Mesangial cell (primary cell): ENCODE results near the gene CPZ. TPM values are rescaled to one million over a fixed set of nuclear protein-coding genes. Genes with fewer than 3 reads are reported as not detected.

Source experiments
- total RNA-seq: library from RNA; depleted of rRNA; stranded (reverse); fragments of >200 nt; gene quantifications from 2 replicates; pipeline ENCODE4 v1.2.3, GENCODE V29; 2015

The CPZ gene
- 0.49 and 1.6 TPM in 2 replicates for total RNA-seq

DNA sequence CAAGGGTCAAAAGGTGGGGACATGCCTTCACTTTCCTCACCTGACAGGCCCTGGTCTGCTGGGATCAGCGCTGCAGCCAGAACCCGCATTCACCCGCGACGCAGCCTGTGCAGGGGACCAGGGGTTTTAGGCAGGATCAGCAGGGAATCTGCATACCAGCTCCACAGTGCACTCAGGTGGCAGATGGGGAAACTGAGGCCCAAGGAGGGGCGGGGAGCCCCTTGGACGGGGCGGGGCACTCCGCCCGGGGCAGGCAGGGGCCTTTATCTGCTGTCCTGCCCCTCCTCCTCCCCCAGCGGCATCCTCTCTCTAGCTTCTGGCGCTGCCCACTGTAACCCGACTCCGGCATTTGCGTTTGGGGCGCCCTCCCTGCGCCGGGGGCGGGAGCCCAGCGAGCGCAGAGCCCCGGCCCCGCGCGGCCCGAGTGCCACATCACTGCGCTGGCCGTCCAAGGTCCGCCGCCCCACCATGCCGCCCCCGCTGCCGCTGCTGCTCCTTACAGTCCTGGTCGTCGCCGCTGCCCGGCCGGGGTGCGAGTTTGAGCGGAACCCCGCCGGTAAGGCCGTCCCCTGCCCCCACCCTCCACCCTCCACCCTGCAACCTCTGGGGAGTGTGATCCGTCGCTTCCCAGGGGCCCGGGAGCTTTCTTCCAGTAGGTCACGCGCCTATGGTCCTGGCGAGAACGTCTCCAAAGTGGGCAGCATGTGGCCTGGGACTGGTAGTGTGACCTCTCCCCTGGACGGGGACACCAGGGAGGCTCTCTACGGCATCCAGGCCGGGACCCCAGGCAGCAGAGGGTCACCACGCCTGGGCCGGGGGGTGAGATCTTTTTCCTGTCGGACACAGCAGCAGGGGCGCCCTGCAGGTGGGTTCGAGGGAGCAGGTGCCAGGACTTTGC, at the start of gene CPZ:
CPZ (plus strand) TSS at position 400 of the 898 bp plus-strand sequence; CDS start at position 469, 69 bp downstream.

DNA sequence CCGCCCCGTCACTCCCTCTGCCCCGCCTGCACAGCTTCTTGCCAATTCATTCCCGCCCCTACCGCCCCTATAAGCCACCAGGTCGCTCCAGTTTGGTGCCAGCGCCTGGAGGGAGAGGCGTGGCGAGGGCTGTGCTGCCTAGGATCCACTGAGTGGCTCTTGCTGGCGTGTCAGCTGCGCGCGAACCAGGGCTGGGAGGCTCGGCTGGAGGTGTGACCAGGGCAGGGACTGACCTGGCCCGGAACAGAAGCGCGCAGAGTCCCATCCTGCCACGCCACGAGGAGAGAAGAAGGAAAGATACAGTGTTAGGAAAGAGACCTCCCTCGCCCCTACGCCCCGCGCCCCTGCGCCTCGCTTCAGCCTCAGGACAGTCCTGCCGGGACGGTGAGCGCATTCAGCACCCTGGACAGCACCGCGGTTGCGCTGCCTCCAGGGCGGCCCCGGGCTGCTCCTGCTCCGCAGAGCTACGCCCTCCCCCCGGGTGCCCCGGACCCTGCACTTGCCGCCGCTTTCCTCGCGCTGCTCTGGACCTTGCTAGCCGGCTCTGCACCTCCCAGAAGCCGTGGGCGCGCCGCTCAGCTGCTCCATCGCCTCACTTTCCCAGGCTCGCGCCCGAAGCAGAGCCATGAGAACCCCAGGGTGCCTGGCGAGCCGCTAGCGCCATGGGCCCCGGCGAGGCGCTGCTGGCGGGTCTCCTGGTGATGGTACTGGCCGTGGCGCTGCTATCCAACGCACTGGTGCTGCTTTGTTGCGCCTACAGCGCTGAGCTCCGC, 12.1 kb upstream of the CPZ start, which contains the start of gene GPR78:
GPR78 (plus strand) TSS at position 72 of the 773 bp plus-strand sequence; CDS start at position 663, 591 bp downstream.

Other genes with a start within 250 kb of the CPZ start
- 20.9 and 29.0 TPM in 2 replicates for gene ACOX3, start 152.0 kb upstream of the CPZ start, total RNA-seq
- 12.7 and 17.5 TPM in 2 replicates for gene TRMT44, start 152.0 kb upstream of the CPZ start, total RNA-seq
- not detected in 2 replicates for gene GPR78, start 12.4 kb upstream of the CPZ start, total RNA-seq